GM18505 (cell line): ENCODE measurements around the gene MBNL1.
A peak's percentile ranks its signal among the peaks of the same experiment; 100 is the strongest.
"Not testable (repeated sequence)": the region's sequence is repeated elsewhere in the genome, so short reads cannot be mapped to it uniquely, and the experiment has no call there.

Experiments used
- ATAC-seq: cut with Tn5 transposase; IDR thresholded peaks from one replicate; pipeline ENCODE4 v1.9.1; 2021; ENCODE audit not compliant: unreplicated experiment
- POLR2A ChIP-seq: IDR thresholded peaks from 4 replicates; pipeline ENCODE4 v1.6.1; 2011; ENCODE audit warnings: borderline replicate concordance; ENCODE audit not compliant: insufficient read depth, insufficient read length; ENCODE audit errors: extremely low read depth

The MBNL1 gene

DNA sequence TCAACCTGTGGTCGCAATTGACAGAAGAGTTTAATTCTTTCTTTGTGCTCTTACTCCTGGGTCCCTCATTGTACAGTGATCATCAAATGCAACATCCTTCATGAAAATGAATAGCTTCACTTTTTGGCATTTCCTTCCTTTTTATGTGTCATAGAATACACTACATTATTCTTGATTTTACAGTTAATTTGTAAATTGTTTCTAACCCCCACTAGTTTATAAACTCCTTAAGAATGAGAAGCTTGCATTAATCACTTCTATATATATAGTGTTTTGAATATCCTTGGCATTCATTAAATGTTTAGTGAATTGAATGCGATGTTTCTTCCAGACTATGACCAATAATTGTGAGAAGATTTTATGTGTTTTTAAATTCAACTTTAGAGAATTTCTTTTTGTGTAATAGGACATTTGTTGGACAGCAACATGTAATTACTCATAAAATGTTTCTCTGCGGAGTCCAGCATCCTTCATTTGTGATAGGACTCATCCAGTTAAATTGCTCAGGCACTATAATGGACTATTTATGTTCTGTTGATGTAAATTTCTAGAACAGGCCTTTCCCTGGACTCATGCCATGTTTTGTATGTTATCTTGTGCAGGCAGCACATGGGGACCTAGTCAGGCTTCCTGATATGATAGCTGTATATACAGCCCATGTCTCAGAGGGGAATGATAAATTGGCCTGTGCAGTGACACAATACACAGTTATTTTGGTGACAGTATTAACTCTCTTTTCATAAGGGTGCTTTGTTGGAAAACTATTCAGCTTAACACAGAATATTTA lies 51.3 kb downstream of the MBNL1 start:
- no peak for TF ChIP-seq POLR2A

GRCh38 chr3:152321200-152321954 lies 52.6 kb downstream of the MBNL1 start:
- TF ChIP-seq POLR2A, result no peak
- no peak for ATAC-seq

More for the DNA sequence above, 51.3 kb downstream of the MBNL1 start:
- no peak for ATAC-seq

DNA sequence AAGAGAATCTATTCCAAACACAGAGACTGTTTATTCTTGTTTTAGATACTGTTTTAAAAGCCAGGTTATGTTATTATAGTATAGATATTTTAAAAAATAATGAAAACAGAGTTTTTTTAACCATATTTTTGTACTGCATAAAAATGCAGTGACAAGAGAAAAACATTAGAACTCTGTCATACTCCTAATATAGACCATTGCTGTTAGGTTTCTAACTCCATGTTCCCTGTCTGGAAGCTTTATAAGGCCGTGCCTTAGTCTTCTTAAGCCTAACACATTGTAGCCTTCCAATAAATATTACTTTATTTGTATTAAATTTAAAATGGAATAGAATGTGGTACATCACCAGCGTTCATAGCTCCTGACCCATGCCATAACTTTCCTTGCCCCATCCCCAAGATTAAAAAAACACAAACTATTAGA lies 53.2 kb downstream of the MBNL1 start:
- no peak for TF ChIP-seq POLR2A
- ATAC-seq, result no peak

DNA sequence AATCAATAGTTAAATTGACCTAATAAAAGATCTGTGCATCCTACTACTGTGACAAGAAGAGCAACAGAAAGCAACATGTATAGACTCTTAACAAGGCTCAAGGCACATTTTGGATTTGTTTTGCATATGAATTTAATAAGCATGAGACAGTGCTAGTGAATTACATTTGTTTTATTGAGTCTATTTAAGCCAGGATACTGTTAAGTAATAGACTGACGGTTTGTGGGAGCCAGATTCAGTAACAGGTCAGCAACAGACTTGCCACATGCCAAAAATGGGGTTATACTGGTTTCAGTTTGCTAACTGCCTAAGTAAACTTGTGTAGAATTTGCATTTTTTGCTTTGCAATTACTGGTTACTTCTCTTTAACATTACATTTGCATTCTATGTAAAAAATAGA lies 54.0 kb downstream of the MBNL1 start:
- ATAC-seq, result peak; percentile 52
- TF ChIP-seq POLR2A, result no peak

- no peak for TF ChIP-seq POLR2A
- ATAC-seq, result peak; percentile 79
Observed at GRCh38 chr3:152323834-152324233, 55.1 kb downstream of the MBNL1 start.

GRCh38 chr3:152325136-152325535 lies 56.4 kb downstream of the MBNL1 start:
- no peak for ATAC-seq
- TF ChIP-seq POLR2A, result no peak

- no peak for TF ChIP-seq POLR2A
Observed at GRCh38 chr3:152327203-152327602, 58.5 kb downstream of the MBNL1 start.

DNA sequence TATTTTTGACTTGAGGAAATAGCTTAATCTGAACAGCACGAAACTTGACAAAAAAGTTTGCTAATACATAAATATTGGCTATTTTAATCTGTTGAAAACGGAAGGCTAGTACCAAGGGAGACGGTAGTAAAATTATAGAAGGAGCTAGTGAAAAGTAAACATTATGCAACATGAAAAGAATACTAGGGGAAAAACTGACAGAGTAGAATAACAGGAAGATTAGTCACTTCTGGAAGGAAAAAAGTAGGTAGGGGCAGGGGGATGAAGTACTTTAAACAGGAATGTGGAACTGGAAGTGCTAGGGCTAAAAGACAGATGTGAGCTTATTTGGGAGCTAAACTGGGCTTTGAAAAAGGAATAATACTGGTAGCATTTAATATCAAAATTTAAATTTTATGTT lies 60.1 kb downstream of the MBNL1 start:
- no peak for TF ChIP-seq POLR2A
- no peak for ATAC-seq

More at GRCh38 chr3:152327203-152327602, 58.5 kb downstream of the MBNL1 start:
- ATAC-seq, result no peak

DNA sequence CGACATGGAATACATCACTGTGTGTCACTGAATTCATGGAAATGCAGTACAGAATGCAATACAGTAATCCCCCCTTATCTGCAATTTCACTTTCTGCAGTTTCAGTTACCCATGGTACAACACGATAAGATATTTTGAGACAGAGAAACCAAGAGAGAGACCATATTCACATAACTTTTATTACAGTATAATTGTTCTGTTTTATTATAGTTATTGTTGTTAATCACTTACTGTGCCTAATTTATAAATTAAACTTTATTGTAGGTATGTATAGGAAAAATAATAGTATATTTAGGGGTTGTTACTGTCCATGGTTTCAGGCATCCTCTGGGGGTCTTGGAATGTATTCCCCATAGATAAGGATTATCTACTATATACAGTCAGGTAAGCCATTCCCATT lies 61.8 kb downstream of the MBNL1 start:
- no peak for ATAC-seq
- no peak for TF ChIP-seq POLR2A

GRCh38 chr3:152331018-152331541 lies 62.4 kb downstream of the MBNL1 start:
- ATAC-seq, result no peak
- TF ChIP-seq POLR2A, result no peak

DNA sequence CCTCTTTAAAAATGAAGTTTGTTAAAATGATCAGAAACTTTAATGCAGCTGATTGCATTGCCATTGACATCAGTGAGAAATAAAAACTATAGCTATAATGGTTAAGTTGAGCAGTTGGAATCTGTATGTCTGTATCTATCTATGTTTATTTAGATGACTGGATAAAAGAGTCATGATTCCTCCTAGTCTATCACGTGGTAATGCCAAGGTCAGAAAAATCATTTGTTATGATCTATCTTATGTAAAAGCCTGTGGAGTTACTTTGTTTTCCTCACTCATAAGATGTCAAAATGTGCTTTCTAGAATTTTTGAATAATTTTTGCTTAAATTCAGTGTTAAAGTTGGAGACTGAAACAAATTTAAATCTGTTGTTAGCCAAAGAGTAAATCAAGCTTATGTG lies 63.3 kb downstream of the MBNL1 start:
- TF ChIP-seq POLR2A, result no peak
- ATAC-seq, result no peak

- no peak for ATAC-seq
- TF ChIP-seq POLR2A, result no peak
Observed at GRCh38 chr3:152333928-152334327, 65.2 kb downstream of the MBNL1 start.

GRCh38 chr3:152334761-152335160 lies 66.0 kb downstream of the MBNL1 start:
- TF ChIP-seq POLR2A, result no peak
- ATAC-seq, result no peak

DNA sequence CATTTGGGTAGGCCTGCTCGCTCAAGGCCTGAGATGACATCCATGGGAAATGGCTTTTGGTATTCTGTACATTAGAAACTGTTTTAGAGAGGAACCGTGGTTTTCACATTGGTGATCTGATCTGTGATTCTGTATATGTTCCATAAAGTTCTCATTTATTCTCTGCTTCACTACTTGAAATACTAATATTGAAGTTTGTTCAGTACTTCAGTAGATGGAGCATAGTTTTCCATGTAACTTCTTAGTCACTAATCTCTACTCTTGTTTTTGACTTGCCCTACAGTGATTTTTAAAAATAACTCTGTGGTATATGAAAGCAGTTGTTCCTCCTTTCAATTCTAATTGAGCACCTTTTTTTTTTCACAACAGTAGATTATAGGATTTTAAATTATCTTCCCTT lies 66.5 kb downstream of the MBNL1 start:
- no peak for TF ChIP-seq POLR2A
- peak; percentile 39 for ATAC-seq

DNA sequence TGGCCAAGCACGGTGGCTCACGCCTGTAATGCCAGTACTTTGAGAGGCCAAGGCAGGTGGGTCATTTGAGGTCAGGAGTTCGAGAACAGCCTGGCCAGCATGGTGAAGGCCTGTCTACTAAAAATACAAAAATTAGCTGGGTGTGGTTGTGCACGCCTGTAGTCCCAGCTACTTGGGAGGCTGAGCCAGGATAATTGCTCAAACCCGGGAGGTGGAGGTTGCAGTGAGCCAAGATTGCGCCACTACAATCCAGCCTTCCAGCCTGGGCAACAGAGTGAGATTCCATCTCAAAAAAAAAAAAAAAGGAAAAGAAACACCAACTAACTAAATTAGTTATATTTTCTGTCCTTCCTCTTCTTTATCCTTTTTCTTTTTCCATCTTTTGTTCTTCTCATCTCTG lies 68.6 kb downstream of the MBNL1 start:
- not testable (repeated sequence) for ATAC-seq
